ENCODE results near the gene TMIE.

DNA sequence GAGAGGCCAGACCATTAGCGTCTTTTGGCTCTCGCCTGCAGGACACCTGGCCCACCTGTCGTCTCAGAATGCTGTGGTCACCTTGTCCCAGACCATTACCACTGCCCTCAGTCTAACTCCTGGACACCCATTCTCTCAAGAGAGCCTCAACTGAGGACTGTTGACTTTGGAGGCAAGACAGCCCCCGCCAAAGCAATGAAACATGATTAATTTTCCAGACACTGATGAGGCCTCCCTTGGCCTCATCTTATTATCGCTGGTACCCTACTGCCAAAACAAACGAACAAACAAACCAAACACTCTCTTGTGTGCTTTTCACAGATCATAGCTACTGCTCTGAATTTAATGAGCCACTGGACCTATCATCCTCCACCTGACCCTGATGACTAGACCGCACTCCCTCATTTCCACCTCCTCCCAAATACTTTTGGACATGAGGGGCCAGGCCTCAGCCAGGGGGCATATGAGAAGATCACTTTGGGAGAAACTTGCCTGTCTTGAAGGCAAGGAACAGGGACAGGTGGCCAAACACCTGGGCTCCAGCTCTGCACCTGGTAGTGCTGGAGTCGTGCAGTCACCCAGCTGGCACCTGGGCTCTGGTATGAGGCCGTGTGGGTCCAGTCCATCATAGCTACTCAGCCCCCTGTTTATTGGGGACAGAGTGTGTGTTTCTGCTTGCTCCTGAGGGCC is 35.3 kb upstream of the TMIE start:
- TF ChIP-seq CTCF (IDR thresholded peaks at IDR 0.05; ENCODE audit: control extremely low read depth in 1 of 3, insufficient read depth in 1 of 3, low read depth in 1 of 3, low read length in 3 of 3) = no peak
- no peak for TF ChIP-seq POLR2AphosphoS5 (IDR thresholded peaks at IDR 0.05; ENCODE audit: low read depth, low read length)
- TF ChIP-seq BRCA1 (IDR thresholded peaks at IDR 0.05; ENCODE audit: low read depth, low read length) = no peak
- TF ChIP-seq GABPA (IDR thresholded peaks at IDR 0.05; ENCODE audit: borderline replicate concordance, insufficient read depth, low read length) = no peak
- TF ChIP-seq, protein P1, sequence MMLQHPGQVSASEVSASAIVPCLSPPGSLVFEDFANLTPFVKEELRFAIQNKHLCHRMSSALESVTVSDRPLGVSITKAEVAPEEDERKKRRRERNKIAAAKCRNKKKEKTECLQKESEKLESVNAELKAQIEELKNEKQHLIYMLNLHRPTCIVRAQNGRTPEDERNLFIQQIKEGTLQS (IDR thresholded peaks at IDR 0.05; ENCODE audit: insufficient read depth, low read depth, low read length) = no peak
- no peak for TF ChIP-seq POLR2A (IDR thresholded peaks at IDR 0.05; ENCODE audit: control extremely low read depth in 1 of 2, low read depth in 2 of 2, low read length in 2 of 2)
- TF ChIP-seq FOSL1 (IDR thresholded peaks at IDR 0.05; ENCODE audit: insufficient read depth, low read depth, low read length) = no peak
- no peak for TF ChIP-seq CHD2 (IDR thresholded peaks at IDR 0.05; ENCODE audit: low read length)
- TF ChIP-seq CEBPB (IDR thresholded peaks at IDR 0.05; ENCODE audit: low read depth, low read length) = no peak
- TF ChIP-seq, protein P2, sequence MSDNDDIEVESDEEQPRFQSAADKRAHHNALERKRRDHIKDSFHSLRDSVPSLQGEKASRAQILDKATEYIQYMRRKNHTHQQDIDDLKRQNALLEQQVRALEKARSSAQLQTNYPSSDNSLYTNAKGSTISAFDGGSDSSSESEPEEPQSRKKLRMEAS (IDR thresholded peaks at IDR 0.05) = no peak
- TF ChIP-seq HDAC2 (IDR thresholded peaks at IDR 0.05; ENCODE audit: borderline replicate concordance in 1 of 2, low read depth in 2 of 2, low read length in 2 of 2) = no peak
- TF ChIP-seq, protein P3, sequence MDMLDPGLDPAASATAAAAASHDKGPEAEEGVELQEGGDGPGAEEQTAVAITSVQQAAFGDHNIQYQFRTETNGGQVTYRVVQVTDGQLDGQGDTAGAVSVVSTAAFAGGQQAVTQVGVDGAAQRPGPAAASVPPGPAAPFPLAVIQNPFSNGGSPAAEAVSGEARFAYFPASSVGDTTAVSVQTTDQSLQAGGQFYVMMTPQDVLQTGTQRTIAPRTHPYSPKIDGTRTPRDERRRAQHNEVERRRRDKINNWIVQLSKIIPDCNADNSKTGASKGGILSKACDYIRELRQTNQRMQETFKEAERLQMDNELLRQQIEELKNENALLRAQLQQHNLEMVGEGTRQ (IDR thresholded peaks at IDR 0.05; ENCODE audit: low read length) = no peak
- TF ChIP-seq EP300 (IDR thresholded peaks at IDR 0.05; ENCODE audit: borderline replicate concordance in 1 of 2, low read depth in 2 of 2, low read length in 2 of 2) = no peak
